NCI-H2107 (cell line): ENCODE results near the gene C1orf116.

Experiments
- DNase-seq: peaks from one replicate; lab custom pipeline; 2025; lab: John Stamatoyannopoulos, UW

Gene C1orf116

DNA sequence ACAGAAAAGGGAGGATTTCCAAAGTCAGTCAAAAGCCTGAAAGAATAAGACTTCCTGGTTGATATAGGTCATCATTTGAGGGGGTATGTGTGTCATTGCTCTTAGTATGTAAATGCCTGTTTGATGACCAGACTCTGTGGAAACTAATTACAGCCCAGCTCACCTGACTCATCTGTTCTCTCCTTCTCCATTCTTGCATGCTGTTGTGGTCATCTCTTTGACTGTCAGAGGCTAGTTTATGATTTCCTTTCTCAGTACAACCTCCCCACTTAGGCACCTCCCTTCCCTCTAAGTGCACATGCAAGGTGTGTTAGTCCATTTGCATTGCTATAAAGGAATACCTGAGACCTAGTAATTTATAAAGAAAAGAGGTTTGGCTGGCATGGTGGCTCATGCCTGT is 2.4 kb upstream of the C1orf116 start:
- DNase-seq, result no peak

- DNase-seq, result no peak
These were observed 1.7 kb upstream of the C1orf116 start for GRCh38 chr1:207034208-207034607.

DNA sequence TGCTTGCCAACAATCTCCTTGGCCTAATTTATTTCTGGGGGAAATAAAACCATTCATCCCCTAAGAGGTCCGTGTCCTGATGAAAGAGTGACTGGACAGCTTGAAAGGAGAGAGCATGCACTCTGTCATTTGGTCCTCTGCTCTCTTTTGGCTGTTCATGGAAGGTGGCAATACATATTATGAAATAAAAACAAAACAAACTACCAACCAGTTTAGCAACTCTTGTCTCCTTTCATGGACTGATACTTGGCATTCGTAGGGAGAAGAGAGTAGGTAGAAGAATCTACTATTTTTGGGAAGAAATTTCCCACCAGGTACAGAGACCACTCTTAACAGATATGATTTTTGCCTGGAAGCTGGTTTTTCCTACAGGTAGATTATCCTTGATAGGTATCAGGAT is 746 bp upstream of the C1orf116 start:
- DNase-seq, result no peak

DNA sequence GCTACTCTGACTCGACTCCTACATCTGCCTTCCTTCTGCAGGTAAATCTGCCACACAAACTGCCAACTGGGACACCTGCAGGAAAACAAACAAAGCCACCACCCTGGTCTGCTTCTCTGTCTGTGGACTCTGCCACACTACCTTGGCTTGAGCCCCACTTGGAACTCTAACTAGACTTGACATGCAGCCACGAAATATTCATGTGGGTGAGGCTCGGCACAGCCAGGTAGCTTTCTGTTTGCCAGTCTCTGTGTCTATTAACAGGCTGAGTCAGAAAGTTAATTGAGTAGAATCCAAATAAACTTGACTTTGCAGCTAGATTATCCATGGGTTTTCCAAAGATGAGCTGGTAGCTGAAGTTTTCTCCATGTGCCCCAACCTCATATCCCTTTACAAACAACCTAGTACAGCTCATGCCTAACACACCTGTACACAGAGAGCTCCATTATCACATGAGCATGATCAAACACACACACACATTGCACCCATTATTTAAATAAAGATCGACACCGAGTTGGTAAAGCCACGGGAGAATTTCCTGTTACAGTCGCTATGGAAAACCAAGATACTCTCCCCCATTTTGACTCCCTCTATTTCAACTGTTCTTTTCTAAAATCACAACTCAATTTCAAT is 808 bp downstream of the C1orf116 start:
- DNase-seq, result no peak

GRCh38 chr1:207031016-207031415 is 1.5 kb downstream of the C1orf116 start:
- no peak for DNase-seq

DNA sequence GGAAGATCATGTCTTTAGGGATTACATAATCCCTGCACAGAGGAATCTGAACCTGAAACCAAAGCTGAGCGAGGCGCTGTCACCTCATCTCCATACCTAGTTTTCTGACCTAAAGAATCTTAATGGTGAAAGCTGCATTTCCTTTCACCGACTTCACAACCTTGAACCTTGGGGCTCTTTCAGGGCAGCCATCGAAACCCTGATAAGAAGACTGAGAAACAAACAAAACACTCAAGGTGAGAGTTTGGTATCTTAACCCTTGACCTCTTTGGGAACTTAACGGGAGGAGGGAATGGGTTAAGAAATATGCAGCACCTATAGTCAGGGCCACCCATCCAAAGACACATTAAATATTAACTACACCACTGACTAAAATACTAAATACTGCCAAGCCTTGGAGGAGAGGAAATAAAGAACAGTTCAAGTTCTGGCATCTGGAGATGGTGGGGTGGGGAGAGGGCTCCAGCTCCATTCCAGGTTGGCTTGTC is 2.0 kb downstream of the C1orf116 start:
- no peak for DNase-seq

DNA sequence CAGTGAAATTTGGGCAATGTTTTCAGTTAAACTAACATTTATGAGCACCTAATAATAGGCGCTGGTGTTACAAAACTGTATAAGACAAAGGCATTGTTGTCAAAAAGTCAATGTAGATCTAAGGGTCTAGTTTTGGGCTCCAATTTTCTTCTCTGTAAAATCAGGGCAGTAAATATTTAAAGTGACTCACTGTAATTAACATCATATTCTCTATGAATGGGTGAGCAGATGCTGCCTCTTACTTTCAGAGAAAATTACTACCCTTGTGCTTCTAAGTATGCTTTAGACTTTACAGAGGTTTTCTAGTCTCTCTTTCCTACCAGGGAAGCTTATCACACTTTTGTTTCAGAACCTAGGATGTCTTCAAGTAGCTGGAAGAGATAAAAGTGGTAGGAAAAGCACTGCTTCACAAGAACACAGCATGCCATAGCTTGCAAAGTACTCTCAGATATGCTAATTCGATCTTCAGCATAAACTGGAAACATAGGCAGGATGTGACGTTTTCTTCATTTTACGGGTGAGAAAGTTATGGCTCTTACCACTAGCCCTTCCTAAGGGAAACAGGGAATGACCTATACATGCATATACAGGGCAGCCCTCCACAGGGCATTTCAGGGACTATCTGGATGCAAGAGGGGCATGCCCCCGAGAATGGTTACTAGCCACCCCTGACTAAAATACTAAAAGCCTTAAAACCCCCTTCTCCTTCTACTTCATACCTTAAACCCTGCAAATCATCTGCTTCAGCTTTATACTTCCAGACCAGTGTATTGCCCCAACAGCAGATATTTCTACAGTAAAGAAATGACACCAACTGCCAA is 2.6 kb downstream of the C1orf116 start:
- no peak for DNase-seq

GRCh38 chr1:207028884-207029650 is 3.5 kb downstream of the C1orf116 start:
- no peak for DNase-seq

GRCh38 chr1:207027921-207028320 is 4.6 kb downstream of the C1orf116 start:
- no peak for DNase-seq

DNA sequence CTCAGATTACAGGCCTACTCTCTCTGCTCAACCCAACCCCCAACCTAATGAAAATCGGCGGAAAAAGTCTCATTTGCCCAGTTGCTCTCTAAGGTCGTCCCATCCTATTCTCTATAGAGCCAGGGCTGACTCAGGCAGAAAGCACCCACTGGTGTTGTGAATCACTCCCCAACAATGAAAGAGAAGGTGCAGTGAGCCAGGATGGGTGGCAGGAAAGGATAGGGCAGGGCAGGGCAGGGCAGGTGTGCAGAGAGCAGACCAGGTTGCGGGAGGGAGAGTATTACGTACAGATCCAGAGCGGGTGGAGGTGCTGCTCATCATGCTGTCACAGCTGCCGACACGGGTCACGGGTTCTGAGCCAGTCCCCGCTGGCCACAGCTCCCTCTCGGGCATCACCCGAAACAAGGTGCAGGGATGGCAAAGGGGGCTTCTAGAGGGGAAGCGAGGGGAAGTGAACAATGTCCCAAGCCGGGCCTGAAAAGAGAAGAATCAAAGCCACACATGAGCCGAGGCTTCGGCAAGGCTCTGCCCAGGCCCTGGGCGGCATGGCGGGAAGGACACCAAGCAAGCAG is 5.3 kb downstream of the C1orf116 start:
- DNase-seq, result no peak

GRCh38 chr1:207026104-207026534 is 6.4 kb downstream of the C1orf116 start:
- no peak for DNase-seq

- DNase-seq, result no peak
These were observed 7.2 kb downstream of the C1orf116 start for GRCh38 chr1:207025146-207025880.

GRCh38 chr1:207024202-207025145 is 8.1 kb downstream of the C1orf116 start:
- no peak for DNase-seq

GRCh38 chr1:207022996-207023679 is 9.4 kb downstream of the C1orf116 start:
- no peak for DNase-seq

DNA sequence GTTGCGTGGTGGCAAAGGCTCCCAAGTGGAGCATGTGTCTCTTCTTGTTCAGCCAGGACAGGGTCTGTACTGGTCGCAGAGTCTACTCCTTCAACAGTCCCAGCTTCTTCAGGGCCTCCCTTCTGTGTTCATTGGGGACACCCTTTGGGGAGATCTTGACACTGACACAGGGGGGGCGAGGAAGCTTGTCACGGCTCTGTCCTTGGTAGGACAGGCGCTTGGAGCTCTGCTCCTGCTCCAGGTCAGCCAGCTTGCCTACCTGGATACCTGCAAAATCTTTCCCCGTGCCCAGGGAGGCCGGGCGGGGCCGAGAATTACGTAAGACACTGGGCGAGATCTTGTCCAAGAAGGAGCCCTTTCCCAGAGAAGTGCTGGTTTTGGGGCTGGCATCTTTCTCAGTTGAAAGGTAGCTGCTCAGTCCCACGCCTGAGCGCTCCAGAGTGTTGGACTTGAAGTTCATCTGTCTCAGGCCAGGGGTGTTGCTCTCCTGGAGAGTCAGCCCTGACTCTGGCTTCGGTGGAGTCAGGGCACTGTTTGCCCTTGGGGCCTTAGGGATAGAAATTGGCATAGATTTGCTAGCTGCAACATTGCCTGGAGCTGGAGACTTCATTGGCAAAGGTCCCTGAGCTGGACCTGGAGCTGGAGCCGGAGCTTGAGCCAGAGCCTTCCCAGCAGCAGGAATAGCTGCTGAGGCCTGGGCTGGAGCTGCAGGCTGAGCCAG is 10.5 kb downstream of the C1orf116 start:
- no peak for DNase-seq

DNA sequence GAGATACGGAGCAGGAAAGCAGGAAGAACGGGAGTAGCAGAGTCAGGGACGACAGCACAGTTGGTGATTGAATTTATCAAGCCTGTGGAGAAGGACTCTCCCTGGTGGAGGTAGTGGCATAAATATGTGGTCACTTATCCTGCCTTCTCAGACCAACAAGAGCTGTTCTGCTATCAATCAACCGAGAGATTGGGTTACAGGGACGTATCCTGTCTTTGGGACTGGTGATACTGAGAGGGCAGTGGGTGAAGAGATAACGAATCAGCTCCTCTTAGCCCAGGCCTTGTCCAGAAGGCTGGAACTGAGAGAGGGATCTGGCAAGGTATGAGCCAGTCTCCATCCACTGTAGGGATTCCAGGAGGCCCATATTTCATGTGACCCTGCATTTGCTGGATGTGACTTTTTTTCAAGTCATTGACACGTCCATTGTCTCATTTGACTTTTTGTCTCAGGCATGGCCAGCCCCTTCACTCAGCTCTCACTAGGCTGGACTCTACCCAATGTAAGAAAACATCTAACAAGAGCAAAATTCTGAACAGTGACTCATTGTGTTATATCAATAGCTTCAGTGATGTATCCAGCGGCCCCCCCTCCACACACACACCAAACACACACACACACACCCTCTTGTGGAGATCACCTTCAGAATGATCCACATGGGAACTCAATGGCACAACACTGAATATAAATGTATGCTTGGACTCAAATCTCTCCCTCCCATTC is 11.3 kb downstream of the C1orf116 start:
- DNase-seq, result no peak

GRCh38 chr1:207020709-207021107 is 11.8 kb downstream of the C1orf116 start:
- no peak for DNase-seq

- DNase-seq, result no peak
These were observed 12.4 kb downstream of the C1orf116 start for GRCh38 chr1:207020065-207020708.
